ENCODE data around the gene STUB1.

Gene STUB1

GRCh38 chr16:714558-715476 is 34.6 kb downstream of the STUB1 start, which contains the start of gene METRN:
Gene METRN (plus strand): TSS chr16:715118. CDS start chr16:715290, 172 bp downstream.
- peak; percentile 89 for DNase-seq

- DNase-seq = peak; percentile 38
Observed at GRCh38 chr16:715477-716199, 35.4 kb downstream of the STUB1 start.

GRCh38 chr16:716200-716568 is 36.0 kb downstream of the STUB1 start:
- DNase-seq = peak; percentile 51

- no peak for DNase-seq
Observed at GRCh38 chr16:716768-717325, 36.6 kb downstream of the STUB1 start.

GRCh38 chr16:717450-718245 is 37.4 kb downstream of the STUB1 start:
- no peak for DNase-seq

- DNase-seq = no peak
Observed at GRCh38 chr16:718389-718788, 38.2 kb downstream of the STUB1 start.

- no peak for DNase-seq
Observed at GRCh38 chr16:718922-719321, 38.7 kb downstream of the STUB1 start.

- DNase-seq = peak; percentile 32
Observed at GRCh38 chr16:719815-720446, 39.7 kb downstream of the STUB1 start.

- DNase-seq = peak; percentile 88
Observed at GRCh38 chr16:720447-720989, 40.3 kb downstream of the STUB1 start.

GRCh38 chr16:720990-721764 is 41.0 kb downstream of the STUB1 start, which contains the start of gene ANTKMT:
Gene ANTKMT (plus strand): TSS chr16:721146. CDS start chr16:721275, 129 bp downstream.
- peak; percentile 79 for DNase-seq

GRCh38 chr16:721765-722540 is 41.7 kb downstream of the STUB1 start:
- DNase-seq = no peak

GRCh38 chr16:722835-723633 is 42.8 kb downstream of the STUB1 start:
- DNase-seq = no peak

- DNase-seq = no peak
Observed at GRCh38 chr16:723695-724094, 43.5 kb downstream of the STUB1 start.

- no peak for DNase-seq
Observed at GRCh38 chr16:724188-725040, 44.2 kb downstream of the STUB1 start.

- DNase-seq = no peak
Observed at GRCh38 chr16:725041-725376, 44.8 kb downstream of the STUB1 start.

GRCh38 chr16:725463-726187 is 45.4 kb downstream of the STUB1 start:
- no peak for DNase-seq

- DNase-seq = no peak
Observed at GRCh38 chr16:726188-726437, 45.9 kb downstream of the STUB1 start.
